ENCODE data around the gene KRTAP10-12. TPM values are rescaled to one million over a fixed set of nuclear protein-coding genes. Genes with fewer than 3 reads are reported as not detected.
A peak's percentile ranks its signal among the peaks of the same experiment; 100 is the strongest.

KRTAP10-12 gene
- total RNA-seq, 1 donor from 2014 or later = not detected

DNA sequence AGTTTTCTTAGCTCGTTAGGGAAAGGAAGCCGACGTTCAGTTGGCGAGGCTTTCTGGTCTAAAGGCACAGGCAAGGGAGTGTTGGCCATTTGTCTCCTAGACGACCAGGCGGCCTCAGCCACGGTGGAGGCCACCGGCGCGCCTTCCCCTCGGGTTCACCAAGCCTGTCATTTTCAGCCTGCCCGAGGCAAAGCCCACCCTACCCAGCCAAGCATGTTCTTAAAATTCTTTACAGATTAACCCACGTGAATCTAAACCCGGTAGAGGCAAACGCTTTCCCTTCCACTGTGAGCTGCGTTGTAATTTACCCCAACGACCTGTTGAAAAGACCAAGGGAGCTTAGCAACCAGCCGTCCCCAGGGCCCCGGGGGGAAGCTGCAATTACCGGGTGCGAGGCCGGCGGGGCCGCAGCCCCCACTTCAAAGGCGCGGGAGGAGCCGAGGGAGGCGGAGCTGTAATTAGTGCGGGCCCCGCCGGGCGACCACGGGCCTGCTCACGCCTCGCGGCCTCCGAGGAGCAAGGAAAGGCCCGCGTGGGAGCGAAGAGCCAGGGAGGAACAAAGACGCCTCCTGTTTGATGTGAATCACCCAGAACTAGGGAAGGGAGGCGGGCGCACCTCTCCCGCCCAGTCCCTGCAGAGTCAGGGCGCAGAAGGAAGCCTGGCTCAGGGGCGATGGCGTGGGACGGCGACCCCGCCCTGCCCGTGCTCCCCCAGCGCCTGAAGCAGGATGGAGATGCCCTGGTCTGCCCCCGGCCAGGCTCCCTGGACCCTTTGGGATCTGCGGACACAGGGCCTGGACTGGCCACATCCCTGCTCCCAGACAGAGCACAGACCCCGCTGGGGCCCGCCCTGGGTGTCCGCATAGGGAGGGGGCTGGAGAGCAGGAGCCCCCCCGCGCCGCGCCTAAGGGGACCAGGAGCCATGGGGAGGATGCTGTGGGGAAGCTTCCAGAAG, 26.5 kb downstream of the KRTAP10-12 start:
- Mint-ChIP-seq H3K4me1 (ENCODE audit: unreplicated experiment) (peaks cover 10% of the 10 kb centered on the region), H3K27ac (peak overlapping the region; percentile 83), H3K4me3 (peak overlapping the region; percentile 74), H3K36me3 (no peaks in the 10 kb centered on the region), H3K27me3 (peaks cover 43% of the 10 kb centered on the region), H3K9me3 (no peaks in the 10 kb centered on the region)
- peak; percentile 68 for DNase-seq (ENCODE audit: extremely low spot score, unreplicated experiment)
- TF ChIP-seq, protein P1, sequence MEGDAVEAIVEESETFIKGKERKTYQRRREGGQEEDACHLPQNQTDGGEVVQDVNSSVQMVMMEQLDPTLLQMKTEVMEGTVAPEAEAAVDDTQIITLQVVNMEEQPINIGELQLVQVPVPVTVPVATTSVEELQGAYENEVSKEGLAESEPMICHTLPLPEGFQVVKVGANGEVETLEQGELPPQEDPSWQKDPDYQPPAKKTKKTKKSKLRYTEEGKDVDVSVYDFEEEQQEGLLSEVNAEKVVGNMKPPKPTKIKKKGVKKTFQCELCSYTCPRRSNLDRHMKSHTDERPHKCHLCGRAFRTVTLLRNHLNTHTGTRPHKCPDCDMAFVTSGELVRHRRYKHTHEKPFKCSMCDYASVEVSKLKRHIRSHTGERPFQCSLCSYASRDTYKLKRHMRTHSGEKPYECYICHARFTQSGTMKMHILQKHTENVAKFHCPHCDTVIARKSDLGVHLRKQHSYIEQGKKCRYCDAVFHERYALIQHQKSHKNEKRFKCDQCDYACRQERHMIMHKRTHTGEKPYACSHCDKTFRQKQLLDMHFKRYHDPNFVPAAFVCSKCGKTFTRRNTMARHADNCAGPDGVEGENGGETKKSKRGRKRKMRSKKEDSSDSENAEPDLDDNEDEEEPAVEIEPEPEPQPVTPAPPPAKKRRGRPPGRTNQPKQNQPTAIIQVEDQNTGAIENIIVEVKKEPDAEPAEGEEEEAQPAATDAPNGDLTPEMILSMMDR (conservative IDR thresholded peaks at IDR 0.05) = no peak

DNA sequence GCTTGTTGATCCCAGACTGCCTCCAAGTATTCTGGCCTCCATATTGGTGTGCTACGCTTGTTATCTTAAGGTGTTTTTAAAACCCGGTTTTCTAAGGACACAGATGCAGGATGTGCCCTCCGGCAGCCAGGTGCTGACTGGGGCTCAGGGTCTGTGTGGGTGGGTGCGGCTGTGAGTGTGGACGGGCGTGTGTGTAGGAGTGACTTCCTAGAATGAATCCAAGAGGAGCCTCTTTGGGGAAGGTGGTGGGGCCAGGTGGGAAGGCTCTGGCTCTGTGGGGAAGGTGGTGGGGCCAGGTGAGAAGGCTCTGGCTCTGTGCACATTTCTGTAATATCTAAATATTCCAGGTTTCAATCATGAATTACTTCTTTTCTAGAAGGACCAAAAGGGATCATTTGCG, 27.2 kb downstream of the KRTAP10-12 start:
- Mint-ChIP-seq H3K36me3 (no peaks in the 10 kb centered on the region), H3K9me3 (no peaks in the 10 kb centered on the region), H3K27ac (no peak overlapping the region), H3K27me3 (peaks cover 35% of the 10 kb centered on the region), H3K4me3 (peak overlapping the region; percentile 45), H3K4me1 (ENCODE audit: unreplicated experiment) (peaks cover 10% of the 10 kb centered on the region)
- DNase-seq (ENCODE audit: extremely low spot score, unreplicated experiment) = peak; percentile 65
- TF ChIP-seq, protein P1 (conservative IDR thresholded peaks at IDR 0.05) = no peak

- peak; percentile 43 for DNase-seq (ENCODE audit: extremely low spot score, unreplicated experiment)
- peaks cover 10% of the 10 kb centered on the region for H3K4me1 Mint-ChIP-seq (ENCODE audit: unreplicated experiment)
- H3K36me3 Mint-ChIP-seq = no peaks in the 10 kb centered on the region
- H3K27ac Mint-ChIP-seq = no peak overlapping the region
- TF ChIP-seq, protein P1 (conservative IDR thresholded peaks at IDR 0.05) = no peak
- no peaks in the 10 kb centered on the region for H3K9me3 Mint-ChIP-seq
- H3K4me3 Mint-ChIP-seq = no peak overlapping the region
- peaks cover 29% of the 10 kb centered on the region for H3K27me3 Mint-ChIP-seq
These were observed 28.0 kb downstream of the KRTAP10-12 start for GRCh38 chr21:44724926-44725325.

DNA sequence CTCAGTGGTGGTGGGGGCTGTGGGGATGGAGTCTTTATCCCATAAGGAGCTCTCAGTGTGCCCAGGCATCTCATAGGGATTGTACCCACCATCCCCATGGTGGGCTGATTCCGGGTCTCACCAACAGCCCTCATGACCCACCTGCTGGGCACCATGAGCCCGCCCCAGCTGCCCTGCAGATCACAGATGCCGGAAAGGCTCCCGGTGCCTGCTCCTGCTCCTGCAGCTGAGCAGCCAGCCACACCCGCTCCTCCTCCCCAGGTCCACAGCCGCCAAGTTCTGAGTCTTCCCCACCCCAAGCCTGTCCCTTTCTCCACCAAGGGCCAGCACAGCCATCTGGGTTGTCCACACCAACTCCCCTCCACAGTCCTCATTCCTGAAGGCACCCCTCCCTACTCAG, 29.9 kb downstream of the KRTAP10-12 start:
- peak; percentile 56 for DNase-seq (ENCODE audit: extremely low spot score, unreplicated experiment)
- H3K27ac Mint-ChIP-seq = no peak overlapping the region
- H3K9me3 Mint-ChIP-seq = no peaks in the 10 kb centered on the region
- H3K27me3 Mint-ChIP-seq = peaks cover 36% of the 10 kb centered on the region
- TF ChIP-seq, protein P1 (conservative IDR thresholded peaks at IDR 0.05) = no peak
- H3K36me3 Mint-ChIP-seq = no peaks in the 10 kb centered on the region
- H3K4me1 Mint-ChIP-seq (ENCODE audit: unreplicated experiment) = peaks cover 10% of the 10 kb centered on the region
- no peak overlapping the region for H3K4me3 Mint-ChIP-seq

GRCh38 chr21:44727321-44727720, 30.3 kb downstream of the KRTAP10-12 start:
- Mint-ChIP-seq H3K4me1 (ENCODE audit: unreplicated experiment) (peaks cover 10% of the 10 kb centered on the region), H3K27me3 (peaks cover 39% of the 10 kb centered on the region), H3K4me3 (no peak overlapping the region), H3K36me3 (no peaks in the 10 kb centered on the region), H3K9me3 (no peaks in the 10 kb centered on the region), H3K27ac (no peak overlapping the region)
- peak; percentile 60 for DNase-seq (ENCODE audit: extremely low spot score, unreplicated experiment)
- TF ChIP-seq, protein P1 (conservative IDR thresholded peaks at IDR 0.05) = no peak

Measured in type B pancreatic cell (in vitro differentiated cells).